DND-41 (cell line): ENCODE results near the gene DNAI4.
A peak's percentile ranks its signal among the peaks of the same experiment; 100 is the strongest.

Experiments used
- ATAC-seq: fragments of 200-7000 bp; cut with Tn5 transposase; 3 replicates; pipeline ENCODE4 v1.9.1; 2021; ENCODE audit warnings: low read depth; ENCODE audit not compliant: insufficient read depth
- DNase-seq: peaks from one replicate; pipeline ENCODE4 v3.0.0-alpha.2; 2020
- H2AFZ ChIP-seq: 2 replicates; pipeline ENCODE4 v1.6.0; 2012; ENCODE audit warnings: low read depth, low read length
- H3K27ac ChIP-seq: 2 replicates; pipeline ENCODE4 v1.5.1; 2012; ENCODE audit warnings: low read length, inconsistent platforms
- H3K27me3 ChIP-seq: fragments of 200-600 bp; sonication (generic); 2 replicates; pipeline ENCODE4 v1.6.0; 2012; ENCODE audit warnings: low read length, mild to moderate bottlenecking, inconsistent platforms; ENCODE audit not compliant: insufficient read depth, poor library complexity
- H3K36me3 ChIP-seq: 2 replicates; pipeline ENCODE4 v1.5.1; 2012; ENCODE audit warnings: low read length, inconsistent platforms; ENCODE audit not compliant: insufficient read depth
- H3K4me1 ChIP-seq: 2 replicates; pipeline ENCODE4 v1.5.1; 2012; ENCODE audit warnings: mild to moderate bottlenecking, low read length; ENCODE audit not compliant: insufficient read depth
- H3K4me2 ChIP-seq: 2 replicates; pipeline ENCODE4 v1.6.0; 2012; ENCODE audit warnings: mild to moderate bottlenecking, moderate library complexity, low read length, inconsistent platforms; ENCODE audit not compliant: insufficient read depth
- H3K4me3 ChIP-seq, 2 experiments: fragments of 200-600 bp in 1 of 2; shearing (Covaris generic) in 1 of 2; 2 replicates each; pipeline ENCODE4 v1.5.1; 2012 to 2016; ENCODE audit warnings: inconsistent platforms in 2 of 2, low read length in 2 of 2, mild to moderate bottlenecking in 2 of 2, low read depth in 1 of 2, moderate library complexity in 1 of 2
- H3K79me2 ChIP-seq: 2 replicates; pipeline ENCODE4 v1.6.0; 2012; ENCODE audit warnings: low read length, inconsistent platforms; ENCODE audit not compliant: insufficient read depth
- H3K9ac ChIP-seq: 2 replicates; pipeline ENCODE4 v1.6.0; 2012; ENCODE audit warnings: low read depth, mild to moderate bottlenecking, inconsistent platforms, low read length, moderate library complexity
- H3K9me3 ChIP-seq: 2 replicates; pipeline ENCODE4 v1.5.1; 2012; ENCODE audit warnings: low read length, moderate library complexity, mild to moderate bottlenecking, inconsistent platforms; ENCODE audit not compliant: insufficient read depth, severe bottlenecking
- H4K20me1 ChIP-seq: 2 replicates; pipeline ENCODE4 v1.6.0; 2012; ENCODE audit warnings: low read length; ENCODE audit not compliant: insufficient read depth
- CTCF ChIP-seq: IDR thresholded peaks from 2 replicates; pipeline ENCODE4 v1.5.1; 2012; ENCODE audit warnings: borderline replicate concordance, low read length, moderate library complexity, mild to moderate bottlenecking; ENCODE audit not compliant: poor library complexity, severe bottlenecking; ENCODE audit errors: extremely low read depth
- EZH2 ChIP-seq: IDR thresholded peaks from 3 replicates; pipeline ENCODE4 v1.6.1; 2012; ENCODE audit warnings: borderline replicate concordance, low read depth, mild to moderate bottlenecking, moderate library complexity, low read length, inconsistent platforms; ENCODE audit not compliant: severe bottlenecking

The DNAI4 gene

GRCh38 chr1:66850989-66851388 lies 73.7 kb downstream of the DNAI4 start:
- no peak overlapping the region for H2AFZ ChIP-seq
- H4K20me1 ChIP-seq, result no peaks in the 10 kb centered on the region
- no peak overlapping the region for H3K4me3 ChIP-seq
- DNase-seq, result no peak
- H3K27ac ChIP-seq, result no peak overlapping the region
- no peak for TF ChIP-seq CTCF
- no peak for TF ChIP-seq EZH2
- ATAC-seq, result no peak
- no peaks in the 10 kb centered on the region for H3K36me3 ChIP-seq
- no peak overlapping the region for H3K9ac ChIP-seq
- H3K4me2 ChIP-seq, result no peak overlapping the region
- no peaks in the 10 kb centered on the region for H3K4me1 ChIP-seq
- no peaks in the 10 kb centered on the region for H3K79me2 ChIP-seq
- H3K27me3 ChIP-seq, result no peaks in the 10 kb centered on the region
- no peaks in the 10 kb centered on the region for H3K9me3 ChIP-seq

GRCh38 chr1:66848193-66848592 lies 76.5 kb downstream of the DNAI4 start:
- no peaks in the 10 kb centered on the region for H3K9me3 ChIP-seq
- no peaks in the 10 kb centered on the region for H3K36me3 ChIP-seq
- ATAC-seq (no peak), DNase-seq (no peak)
- no peaks in the 10 kb centered on the region for H3K79me2 ChIP-seq
- no peaks in the 10 kb centered on the region for H4K20me1 ChIP-seq
- no peaks in the 10 kb centered on the region for H3K27me3 ChIP-seq
- no peak overlapping the region for H3K4me2 ChIP-seq
- H3K4me3 ChIP-seq, result no peak overlapping the region
- no peaks in the 10 kb centered on the region for H3K4me1 ChIP-seq
- TF ChIP-seq EZH2 (no peak), CTCF (no peak)
- no peak overlapping the region for H3K9ac ChIP-seq
- no peak overlapping the region for H3K27ac ChIP-seq
- H2AFZ ChIP-seq, result no peak overlapping the region

GRCh38 chr1:66840929-66841328 lies 83.7 kb downstream of the DNAI4 start:
- H3K4me3 ChIP-seq, result no peak overlapping the region; a peak in 1 of 4 replicates
- no peaks in the 10 kb centered on the region for H4K20me1 ChIP-seq
- H3K4me1 ChIP-seq, result peaks cover 14% of the 10 kb centered on the region
- peak overlapping the region; percentile 90 for H2AFZ ChIP-seq
- peak; percentile 7 for DNase-seq
- peak overlapping the region; percentile 61 for H3K27ac ChIP-seq
- H3K36me3 ChIP-seq, result no peaks in the 10 kb centered on the region
- peak overlapping the region; percentile 13; the same call in 1 of the 2 replicates for H3K4me2 ChIP-seq
- no peaks in the 10 kb centered on the region for H3K27me3 ChIP-seq
- peak overlapping the region; percentile 0; the same call in 1 of the 2 replicates for H3K9ac ChIP-seq
- peaks cover 4% of the 10 kb centered on the region for H3K9me3 ChIP-seq
- TF ChIP-seq CTCF, result no peak
- TF ChIP-seq EZH2, result no peak
- no peaks in the 10 kb centered on the region for H3K79me2 ChIP-seq
- peak; percentile 70 for ATAC-seq

- Histone ChIP-seq H3K27me3 (no peaks in the 10 kb centered on the region), H3K27ac (no peak overlapping the region), H3K4me1 (no peaks in the 10 kb centered on the region), H4K20me1 (no peaks in the 10 kb centered on the region), H2AFZ (no peak overlapping the region), H3K4me2 (no peak overlapping the region), H3K4me3 (no peak overlapping the region), H3K9ac (no peak overlapping the region), H3K9me3 (no peaks in the 10 kb centered on the region), H3K79me2 (no peaks in the 10 kb centered on the region), H3K36me3 (no peaks in the 10 kb centered on the region)
- ATAC-seq (no peak), DNase-seq (no peak)
- no peak for TF ChIP-seq CTCF
- TF ChIP-seq EZH2, result no peak
Measured at GRCh38 chr1:66834926-66835325, 89.7 kb downstream of the DNAI4 start.
